HUES64 (cell line): ENCODE results near the gene C5orf15.
A peak's percentile ranks its signal among the peaks of the same experiment; 100 is the strongest.

Experiments
- H3K27ac ChIP-seq: 2 replicates; pipeline ENCODE4 v1.7.0; 2013; ENCODE audit warnings: low read depth, low read length, inconsistent platforms
- H3K27me3 ChIP-seq: 2 replicates; pipeline ENCODE4 v1.6.1; 2013; ENCODE audit warnings: mild to moderate bottlenecking, low read length; ENCODE audit not compliant: insufficient read depth
- H3K36me3 ChIP-seq: 2 replicates; pipeline ENCODE4 v1.6.1; 2013; ENCODE audit warnings: mild to moderate bottlenecking, low read length; ENCODE audit not compliant: insufficient read depth
- H3K4me1 ChIP-seq: 2 replicates; pipeline ENCODE4 v1.6.1; 2013; ENCODE audit warnings: mild to moderate bottlenecking, low read length, moderate library complexity; ENCODE audit not compliant: insufficient read depth
- H3K4me3 ChIP-seq: 2 replicates; pipeline ENCODE4 v1.5.1; 2013; ENCODE audit warnings: mild to moderate bottlenecking, low read length, moderate library complexity
- H3K9ac ChIP-seq: 2 replicates; pipeline ENCODE4 v1.6.1; 2013; ENCODE audit warnings: mild to moderate bottlenecking, low read depth, low read length
- H3K9me3 ChIP-seq: 2 replicates; pipeline ENCODE4 v1.6.1; 2013; ENCODE audit warnings: low read depth, low read length; ENCODE audit not compliant: insufficient read depth
- WGBS: fragments of 150-250, 120-280 bp; methylation state at CpG from one replicate; pipeline ENCODE4 v1.1.7; 2013; ENCODE audit warnings: missing lambda C conversion rate; 5-methylcytosine and 5-hydroxymethylcytosine counted together

The C5orf15 gene

DNA sequence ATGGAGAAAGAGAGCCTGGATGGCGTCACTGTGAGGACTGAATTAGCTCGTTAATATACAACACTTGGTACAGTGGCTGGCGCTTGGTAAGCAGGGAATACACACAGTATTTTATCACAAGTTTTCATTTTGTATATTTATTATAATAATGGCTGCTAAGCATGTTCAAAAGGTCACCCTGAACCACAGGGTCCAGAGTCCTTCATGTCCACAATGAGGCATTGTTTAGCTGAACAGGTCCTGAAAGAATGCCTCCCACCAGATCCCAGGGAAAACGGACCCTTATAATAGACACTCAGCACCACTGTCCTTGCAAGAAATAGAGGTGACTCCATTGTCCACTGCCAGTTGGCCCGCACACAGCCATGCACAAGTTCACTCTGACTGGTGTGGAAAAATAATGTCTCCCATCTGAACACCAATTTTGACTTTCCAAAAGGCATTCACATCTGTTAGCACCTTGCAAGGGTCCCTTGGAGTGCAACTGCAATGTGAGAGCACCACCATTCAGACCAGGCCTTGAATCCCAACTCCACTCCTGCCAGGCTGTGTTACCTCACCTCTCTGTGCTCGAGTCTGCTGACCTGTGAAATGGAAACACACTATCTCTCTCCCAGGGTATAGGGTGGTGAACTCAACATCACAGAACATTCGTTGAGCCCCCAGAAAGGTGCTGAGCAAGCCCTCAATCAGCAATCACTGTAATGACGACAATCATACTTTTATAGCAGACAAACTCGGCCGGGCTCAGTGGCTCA lies 32.5 kb upstream of the C5orf15 start:
- no peak overlapping the region for H3K9ac ChIP-seq
- H3K4me3 ChIP-seq: no peak overlapping the region
- no peaks in the 10 kb centered on the region for H3K27me3 ChIP-seq
- H3K9me3 ChIP-seq: no peaks in the 10 kb centered on the region
- peaks cover 26% of the 10 kb centered on the region for H3K4me1 ChIP-seq
- 91% methylated on average over 10 of the region's 10 CpGs for WGBS
- H3K36me3 ChIP-seq: peaks cover 18% of the 10 kb centered on the region
- no peak overlapping the region for H3K27ac ChIP-seq

DNA sequence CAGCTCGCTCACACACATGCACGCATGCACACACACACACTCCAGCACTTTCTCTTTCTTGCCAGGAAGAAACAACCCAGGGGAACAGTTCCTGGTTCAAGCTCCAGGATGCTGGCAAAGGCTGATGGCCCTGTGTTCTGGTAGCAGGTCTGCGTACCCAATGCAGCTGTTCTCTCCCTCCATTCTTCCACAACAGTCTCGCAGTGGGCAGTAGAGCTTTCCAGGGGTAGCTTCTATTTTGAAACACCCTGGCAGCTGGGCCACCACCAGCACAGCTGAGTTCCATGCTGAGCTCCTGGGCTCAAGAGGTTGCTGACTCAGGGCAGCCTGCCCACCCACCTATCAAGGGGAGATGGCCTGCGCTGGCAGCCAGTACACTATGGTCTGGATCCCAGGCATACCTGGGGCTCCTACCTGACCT lies 31.7 kb upstream of the C5orf15 start:
- Histone ChIP-seq H3K27me3 (no peaks in the 10 kb centered on the region), H3K9me3 (no peaks in the 10 kb centered on the region), H3K36me3 (peaks cover 18% of the 10 kb centered on the region), H3K9ac (no peak overlapping the region), H3K27ac (no peak overlapping the region), H3K4me1 (peaks cover 33% of the 10 kb centered on the region), H3K4me3 (no peak overlapping the region)
- 87% methylated on average over 5 of the region's 5 CpGs for WGBS

DNA sequence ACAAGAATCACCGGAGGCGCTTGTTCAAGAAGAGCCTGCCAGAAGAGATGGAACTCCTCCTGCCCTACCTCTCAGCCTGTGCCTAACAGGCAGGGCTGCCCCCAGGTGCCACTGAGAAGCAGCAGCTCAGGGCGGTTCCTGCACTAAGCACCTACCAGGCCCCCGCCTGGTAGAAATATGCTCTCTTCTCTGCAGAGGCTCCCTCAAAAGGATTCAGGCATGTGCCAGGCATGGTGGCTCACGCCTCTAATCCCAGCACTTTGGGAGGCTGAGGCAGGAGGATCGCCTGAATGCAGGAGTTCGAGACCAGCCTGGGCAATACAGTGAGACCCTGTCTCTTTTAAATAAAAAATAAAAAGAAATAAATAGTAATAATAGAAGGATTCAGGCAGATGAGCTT lies 30.4 kb upstream of the C5orf15 start:
- Histone ChIP-seq H3K36me3 (peaks cover 18% of the 10 kb centered on the region), H3K9ac (no peak overlapping the region), H3K27me3 (no peaks in the 10 kb centered on the region), H3K4me3 (no peak overlapping the region), H3K4me1 (peaks cover 37% of the 10 kb centered on the region), H3K9me3 (no peaks in the 10 kb centered on the region), H3K27ac (no peak overlapping the region; the same call in 1 of the 2 replicates)
- WGBS: 94% methylated on average over 7 of the region's 7 CpGs

DNA sequence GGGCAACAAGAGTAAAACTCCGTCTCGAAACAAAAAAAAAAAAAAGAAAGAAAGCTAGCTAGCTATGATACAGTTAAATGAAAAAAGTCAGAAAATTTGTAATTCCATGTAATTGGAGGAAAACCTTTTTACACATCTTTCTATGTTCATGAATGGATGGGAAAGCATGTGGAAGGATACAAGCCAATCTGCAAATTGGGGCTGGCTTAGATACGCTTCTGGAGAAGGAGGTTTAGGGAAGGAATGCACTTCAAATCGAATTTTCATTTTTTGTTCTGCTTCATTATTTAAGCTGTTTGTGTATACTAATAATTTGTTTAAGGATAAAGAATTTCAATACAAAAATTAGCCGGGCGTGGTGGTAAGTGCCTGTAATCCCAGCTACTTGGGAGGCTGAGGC lies 29.6 kb upstream of the C5orf15 start:
- H3K9ac ChIP-seq: no peak overlapping the region
- peaks cover 18% of the 10 kb centered on the region for H3K36me3 ChIP-seq
- peaks cover 33% of the 10 kb centered on the region for H3K4me1 ChIP-seq
- WGBS: 91% methylated on average over 6 of the region's 6 CpGs
- H3K27me3 ChIP-seq: no peaks in the 10 kb centered on the region
- H3K9me3 ChIP-seq: no peaks in the 10 kb centered on the region
- H3K4me3 ChIP-seq: no peak overlapping the region
- no peak overlapping the region for H3K27ac ChIP-seq

DNA sequence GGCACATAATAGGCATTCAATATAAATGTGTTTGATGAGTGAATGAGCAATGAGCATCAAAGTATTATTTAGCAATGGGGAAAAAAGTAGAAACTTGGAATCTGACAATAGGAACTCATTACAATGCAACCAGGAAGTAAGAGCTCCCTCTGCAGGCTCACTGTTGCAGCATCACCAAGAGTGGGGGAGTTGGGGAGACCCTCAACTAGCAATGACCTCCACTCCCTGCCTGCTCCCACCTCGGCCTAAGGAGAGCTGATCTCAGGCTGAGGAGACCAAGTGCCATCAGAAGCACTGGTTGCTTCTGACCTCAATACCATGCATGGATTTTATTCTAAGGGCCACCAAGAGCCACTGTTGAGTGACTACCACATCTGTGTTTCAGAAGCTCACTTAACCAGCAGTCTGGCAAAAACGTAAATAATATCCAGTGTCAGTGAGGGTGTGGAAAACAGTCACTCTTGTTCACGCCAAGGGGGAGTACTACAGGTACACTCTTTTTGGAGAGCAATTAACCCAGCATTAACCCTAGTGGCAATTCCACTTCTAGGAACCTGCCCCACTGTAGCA lies 28.3 kb upstream of the C5orf15 start:
- Histone ChIP-seq H3K4me1 (peaks cover 29% of the 10 kb centered on the region), H3K27ac (no peak overlapping the region)

DNA sequence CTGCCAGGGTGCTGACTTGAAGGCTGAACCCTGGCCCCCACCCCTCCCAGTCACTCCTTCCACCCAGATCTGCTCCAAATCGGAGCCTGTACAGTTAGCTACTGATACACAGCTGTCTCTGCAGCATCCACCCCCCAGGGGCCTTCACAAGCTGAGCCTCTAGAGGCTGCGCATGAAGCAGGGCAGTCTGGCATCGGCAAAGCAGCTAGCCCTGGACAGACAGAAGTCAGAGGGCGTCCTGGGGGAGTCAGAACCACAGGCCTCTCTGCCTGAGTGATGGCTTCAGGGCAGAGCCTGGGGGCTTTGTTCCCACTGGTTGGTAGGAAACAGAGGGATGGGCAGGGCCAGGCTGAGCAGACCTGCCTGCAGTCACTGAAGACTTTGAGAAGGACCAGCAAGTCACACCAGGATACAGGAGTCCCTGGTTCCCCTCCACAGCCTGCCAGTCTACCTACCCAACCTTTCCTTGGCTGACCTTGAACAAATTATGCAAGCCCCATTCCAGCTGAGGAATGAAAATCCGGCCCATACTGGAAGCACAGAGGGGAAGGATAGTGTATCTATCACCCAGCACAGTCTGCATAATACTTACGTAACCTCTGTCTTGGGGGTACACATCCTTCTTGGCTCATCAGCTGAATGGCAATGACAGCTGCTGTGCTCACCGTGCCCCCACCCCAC lies 27.6 kb upstream of the C5orf15 start:
- Histone ChIP-seq H3K9me3 (no peaks in the 10 kb centered on the region), H3K27ac (peak overlapping the region; percentile 17; the same call in 1 of the 2 replicates), H3K9ac (peak overlapping the region; percentile 23; the same call in 1 of the 2 replicates), H3K4me3 (no peak overlapping the region), H3K27me3 (no peaks in the 10 kb centered on the region), H3K4me1 (peaks cover 27% of the 10 kb centered on the region), H3K36me3 (peaks cover 18% of the 10 kb centered on the region)
- 70% methylated on average over 7 of the region's 7 CpGs for WGBS

More for the DNA sequence above, 28.3 kb upstream of the C5orf15 start:
- H3K27me3 ChIP-seq: no peaks in the 10 kb centered on the region
- 0 out of 2 replicates have a peak overlapping the region, but pooled peaks have one; percentile 7 for H3K9ac ChIP-seq
- H3K4me3 ChIP-seq: no peak overlapping the region
- WGBS: 70% methylated on average over 3 of the region's 3 CpGs
- H3K9me3 ChIP-seq: no peaks in the 10 kb centered on the region
- peaks cover 17% of the 10 kb centered on the region for H3K36me3 ChIP-seq

- no peaks in the 10 kb centered on the region for H3K9me3 ChIP-seq
- no peak overlapping the region for H3K27ac ChIP-seq
- H3K27me3 ChIP-seq: no peaks in the 10 kb centered on the region
- H3K36me3 ChIP-seq: peaks cover 22% of the 10 kb centered on the region
- no peak overlapping the region for H3K4me3 ChIP-seq
- H3K4me1 ChIP-seq: peaks cover 24% of the 10 kb centered on the region
- no peak overlapping the region for H3K9ac ChIP-seq
- 50% methylated on average over 8 of the region's 8 CpGs for WGBS
These were observed 26.9 kb upstream of the C5orf15 start for GRCh38 chr5:133995341-133995740.

- no peak overlapping the region for H3K27ac ChIP-seq
- H3K4me1 ChIP-seq: peaks cover 24% of the 10 kb centered on the region
- 83% methylated on average over 6 of the region's 6 CpGs for WGBS
- no peak overlapping the region for H3K4me3 ChIP-seq
- H3K9me3 ChIP-seq: no peaks in the 10 kb centered on the region
- H3K36me3 ChIP-seq: peaks cover 25% of the 10 kb centered on the region
- no peak overlapping the region for H3K9ac ChIP-seq
- no peaks in the 10 kb centered on the region for H3K27me3 ChIP-seq
These were observed 26.5 kb upstream of the C5orf15 start for GRCh38 chr5:133994990-133995333.

GRCh38 chr5:133994297-133994989 lies 26.0 kb upstream of the C5orf15 start:
- peaks cover 24% of the 10 kb centered on the region for H3K4me1 ChIP-seq
- no peak overlapping the region for H3K27ac ChIP-seq
- WGBS: 87% methylated on average over 9 of the region's 9 CpGs
- H3K36me3 ChIP-seq: peaks cover 31% of the 10 kb centered on the region
- H3K9me3 ChIP-seq: no peaks in the 10 kb centered on the region
- H3K9ac ChIP-seq: no peak overlapping the region
- no peaks in the 10 kb centered on the region for H3K27me3 ChIP-seq
- no peak overlapping the region for H3K4me3 ChIP-seq

GRCh38 chr5:133993185-133993936 lies 24.9 kb upstream of the C5orf15 start:
- H3K4me1 ChIP-seq: peaks cover 24% of the 10 kb centered on the region
- H3K9ac ChIP-seq: no peak overlapping the region
- WGBS: 91% methylated on average over 2 of the region's 2 CpGs
- H3K9me3 ChIP-seq: no peaks in the 10 kb centered on the region
- no peak overlapping the region for H3K27ac ChIP-seq
- no peak overlapping the region for H3K4me3 ChIP-seq
- H3K36me3 ChIP-seq: peaks cover 40% of the 10 kb centered on the region
- H3K27me3 ChIP-seq: no peaks in the 10 kb centered on the region
